ENCODE measurements around the gene TANGO2.

Gene TANGO2

DNA sequence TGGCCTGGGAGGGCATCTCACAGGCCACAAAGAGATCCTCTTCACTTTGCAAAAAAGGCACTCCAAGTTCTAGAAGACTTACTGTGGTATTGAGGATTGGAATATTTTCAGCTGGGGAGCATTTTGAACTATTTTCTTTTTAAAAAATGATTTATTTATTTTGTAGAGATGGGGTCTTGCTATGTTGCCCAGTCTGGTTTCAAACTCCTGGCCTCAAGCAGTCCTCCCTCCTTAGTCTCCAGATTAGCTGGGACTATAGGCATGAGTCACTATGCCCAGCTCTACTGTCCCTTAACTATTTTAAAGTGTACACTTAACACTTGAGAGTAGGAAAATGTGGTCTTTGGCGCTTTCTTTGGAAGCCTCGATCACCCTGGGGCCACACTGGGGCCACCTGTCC, 34.2 kb downstream of the TANGO2 start:
- TF ChIP-seq MYC (IDR thresholded peaks at IDR 0.05; ENCODE audit: low read depth, low read length) (no peak), CTCF (IDR thresholded peaks at IDR 0.05; ENCODE audit: low read depth, low read length) (no peak), MAX (IDR thresholded peaks at IDR 0.05; ENCODE audit: low read depth, low read length) (no peak), POLR2A (IDR thresholded peaks at IDR 0.05; ENCODE audit: extremely low read depth, insufficient read length) (no peak)
- H3K4me3 ChIP-seq (ENCODE audit: low read depth, low read length), result no peak overlapping the region
- no peak for DNase-seq (ENCODE audit: low read depth)

GRCh38 chr22:20055654-20056053, 34.7 kb downstream of the TANGO2 start:
- no peak for TF ChIP-seq POLR2A (IDR thresholded peaks at IDR 0.05; ENCODE audit: extremely low read depth, insufficient read length)
- no peak for TF ChIP-seq CTCF (IDR thresholded peaks at IDR 0.05; ENCODE audit: low read depth, low read length)
- no peak for TF ChIP-seq MYC (IDR thresholded peaks at IDR 0.05; ENCODE audit: low read depth, low read length)
- no peak for TF ChIP-seq MAX (IDR thresholded peaks at IDR 0.05; ENCODE audit: low read depth, low read length)
- no peak for DNase-seq (ENCODE audit: low read depth)
- H3K4me3 ChIP-seq (ENCODE audit: low read depth, low read length), result no peak overlapping the region

GRCh38 chr22:20056161-20056560, 35.3 kb downstream of the TANGO2 start:
- H3K4me3 ChIP-seq (ENCODE audit: low read depth, low read length), result no peak overlapping the region
- no peak for DNase-seq (ENCODE audit: low read depth)
- TF ChIP-seq CTCF (IDR thresholded peaks at IDR 0.05; ENCODE audit: low read depth, low read length) (no peak), MYC (IDR thresholded peaks at IDR 0.05; ENCODE audit: low read depth, low read length) (no peak), POLR2A (IDR thresholded peaks at IDR 0.05; ENCODE audit: extremely low read depth, insufficient read length) (no peak), MAX (IDR thresholded peaks at IDR 0.05; ENCODE audit: low read depth, low read length) (no peak)

GRCh38 chr22:20056696-20057386, 35.9 kb downstream of the TANGO2 start:
- H3K4me3 ChIP-seq (ENCODE audit: low read depth, low read length), result no peak overlapping the region
- TF ChIP-seq MYC (IDR thresholded peaks at IDR 0.05; ENCODE audit: low read depth, low read length), result no peak
- no peak for TF ChIP-seq POLR2A (IDR thresholded peaks at IDR 0.05; ENCODE audit: extremely low read depth, insufficient read length)
- TF ChIP-seq MAX (IDR thresholded peaks at IDR 0.05; ENCODE audit: low read depth, low read length), result no peak
- TF ChIP-seq CTCF (IDR thresholded peaks at IDR 0.05; ENCODE audit: low read depth, low read length), result no peak
- no peak for DNase-seq (ENCODE audit: low read depth)

DNA sequence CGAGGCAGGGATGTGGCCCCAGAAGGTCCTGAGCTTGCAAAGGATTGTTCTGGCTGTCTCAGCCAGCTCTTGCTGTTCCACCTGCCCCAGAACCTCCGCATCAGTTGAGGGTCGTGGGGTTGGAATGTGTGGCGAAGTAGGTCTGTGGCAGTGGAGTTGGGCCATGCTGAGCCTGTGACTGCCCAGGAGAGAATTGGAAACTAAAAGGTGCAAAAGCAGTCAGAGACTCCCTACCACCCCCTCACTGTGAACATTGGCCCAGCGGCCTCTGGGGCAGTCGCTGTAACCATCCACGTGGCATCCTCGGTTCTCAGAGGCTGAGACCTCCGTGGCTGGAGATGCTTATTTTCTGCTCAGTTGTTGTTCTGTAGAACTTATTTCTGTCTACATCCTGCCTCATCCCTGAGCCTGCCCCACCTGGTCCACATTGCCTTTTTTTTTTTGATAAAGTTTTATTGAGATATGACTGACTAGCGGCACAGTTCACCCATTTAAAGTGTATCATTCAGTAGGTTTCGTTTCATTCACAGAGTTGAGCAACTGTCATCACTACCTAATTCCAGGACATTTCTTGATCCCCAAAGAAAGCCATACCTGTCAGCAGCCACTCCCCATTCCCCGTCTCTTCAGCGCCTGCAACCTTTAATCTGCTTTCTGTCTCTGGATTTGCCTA, 36.8 kb downstream of the TANGO2 start:
- no peak for DNase-seq (ENCODE audit: low read depth)
- no peak for TF ChIP-seq MYC (IDR thresholded peaks at IDR 0.05; ENCODE audit: low read depth, low read length)
- TF ChIP-seq MAX (IDR thresholded peaks at IDR 0.05; ENCODE audit: low read depth, low read length), result no peak
- no peak overlapping the region for H3K4me3 ChIP-seq (ENCODE audit: low read depth, low read length)

All from NB4 (cell line).